Left ventricle myocardium inferior (tissue), 1 donor: ENCODE data around the gene CNOT10. TPM values are rescaled to one million over a fixed set of nuclear protein-coding genes. Genes with fewer than 3 reads are reported as not detected.
"Not testable (repeated sequence)": the region's sequence is repeated elsewhere in the genome, so short reads cannot be mapped to it uniquely, and the experiment has no call there.

Experiments
- DNase-seq: peaks from one replicate; pipeline ENCODE4 v3.0.0-alpha.2; 2020
- H3K27ac ChIP-seq: fragments of 200-600 bp; replicated peaks from 2 replicates; pipeline ENCODE4 v1.8.0; 2021
- H3K27me3 ChIP-seq: fragments of 200-600 bp; 2 replicates; pipeline ENCODE4 v1.8.0; 2021; ENCODE audit warnings: low read depth
- H3K36me3 ChIP-seq: fragments of 200-600 bp; 2 replicates; pipeline ENCODE4 v1.8.0; 2021
- H3K4me1 ChIP-seq: fragments of 200-600 bp; 2 replicates; pipeline ENCODE4 v1.8.0; 2021
- H3K4me3 ChIP-seq: fragments of 200-600 bp; 2 replicates; pipeline ENCODE4 v1.8.0; 2021; ENCODE audit warnings: mild to moderate bottlenecking, moderate library complexity
- H3K9me3 ChIP-seq: fragments of 200-600 bp; replicated peaks from 2 replicates; pipeline ENCODE4 v1.8.0; 2021
- intact Hi-C: fragments of 100-400 bp; cut with micrococcal nuclease; formaldehyde crosslinking; loops from one replicate; pipeline ENCODE4 v1.11.0; 2022
- total RNA-seq: library from RNA; stranded (reverse); fragmentation: NEBNext Ultra II Directional; extraction: Animal tissue kit (Norgen Biotek cat#: 25700); gene quantifications from one replicate; pipeline ENCODE4 v1.2.1, GENCODE V29; 2021
- TF ChIP-seq, protein P1 (sequence below): fragments of 200-600 bp; IDR thresholded peaks from 2 replicates; pipeline ENCODE4 v1.8.0; 2021; ENCODE audit warnings: antibody characterized with exemption, mild to moderate bottlenecking, borderline replicate concordance
- donor health status: DM: no; HTN: yes; CAD: no; lungs with severe emphysema.

CNOT10 gene
- total RNA-seq, 1 donor from 2014 or later: 14.6 TPM

DNA sequence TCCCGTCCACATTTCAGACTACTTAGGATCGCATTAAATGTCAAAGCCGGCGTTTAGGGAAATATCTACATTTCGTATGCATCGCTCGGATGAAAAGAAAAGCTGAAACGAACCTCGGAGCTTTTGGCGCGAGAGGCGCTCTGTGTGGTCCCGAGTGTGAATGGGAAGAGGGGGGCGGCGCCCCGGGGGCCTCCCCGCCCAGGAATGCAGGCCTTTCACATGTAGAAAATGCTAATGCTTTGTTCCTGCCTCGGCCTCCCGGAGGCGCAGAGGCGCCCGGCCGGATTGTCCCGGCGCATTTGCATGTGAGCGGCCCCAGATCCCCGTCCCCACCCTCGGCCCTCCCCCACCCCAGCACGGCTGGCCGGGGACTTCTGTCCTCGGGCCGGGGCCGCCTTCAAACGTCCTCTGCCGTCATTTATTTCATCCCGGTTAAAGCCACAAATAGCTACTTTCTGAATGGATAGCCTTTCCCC, 95.8 kb downstream of the CNOT10 start:
- TF ChIP-seq, protein P1, sequence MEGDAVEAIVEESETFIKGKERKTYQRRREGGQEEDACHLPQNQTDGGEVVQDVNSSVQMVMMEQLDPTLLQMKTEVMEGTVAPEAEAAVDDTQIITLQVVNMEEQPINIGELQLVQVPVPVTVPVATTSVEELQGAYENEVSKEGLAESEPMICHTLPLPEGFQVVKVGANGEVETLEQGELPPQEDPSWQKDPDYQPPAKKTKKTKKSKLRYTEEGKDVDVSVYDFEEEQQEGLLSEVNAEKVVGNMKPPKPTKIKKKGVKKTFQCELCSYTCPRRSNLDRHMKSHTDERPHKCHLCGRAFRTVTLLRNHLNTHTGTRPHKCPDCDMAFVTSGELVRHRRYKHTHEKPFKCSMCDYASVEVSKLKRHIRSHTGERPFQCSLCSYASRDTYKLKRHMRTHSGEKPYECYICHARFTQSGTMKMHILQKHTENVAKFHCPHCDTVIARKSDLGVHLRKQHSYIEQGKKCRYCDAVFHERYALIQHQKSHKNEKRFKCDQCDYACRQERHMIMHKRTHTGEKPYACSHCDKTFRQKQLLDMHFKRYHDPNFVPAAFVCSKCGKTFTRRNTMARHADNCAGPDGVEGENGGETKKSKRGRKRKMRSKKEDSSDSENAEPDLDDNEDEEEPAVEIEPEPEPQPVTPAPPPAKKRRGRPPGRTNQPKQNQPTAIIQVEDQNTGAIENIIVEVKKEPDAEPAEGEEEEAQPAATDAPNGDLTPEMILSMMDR: no peak
- Histone ChIP-seq H3K4me1 (peaks cover 15% of the 10 kb centered on the region), H3K36me3 (no peaks in the 10 kb centered on the region), H3K27me3 (no peaks in the 10 kb centered on the region), H3K9me3 (no peaks in the 10 kb centered on the region), H3K4me3 (peak overlapping the region; percentile 76), H3K27ac (peak overlapping the region; percentile 56)
- intact Hi-C loops: no loop called here
- DNase-seq: peak; percentile 39

DNA sequence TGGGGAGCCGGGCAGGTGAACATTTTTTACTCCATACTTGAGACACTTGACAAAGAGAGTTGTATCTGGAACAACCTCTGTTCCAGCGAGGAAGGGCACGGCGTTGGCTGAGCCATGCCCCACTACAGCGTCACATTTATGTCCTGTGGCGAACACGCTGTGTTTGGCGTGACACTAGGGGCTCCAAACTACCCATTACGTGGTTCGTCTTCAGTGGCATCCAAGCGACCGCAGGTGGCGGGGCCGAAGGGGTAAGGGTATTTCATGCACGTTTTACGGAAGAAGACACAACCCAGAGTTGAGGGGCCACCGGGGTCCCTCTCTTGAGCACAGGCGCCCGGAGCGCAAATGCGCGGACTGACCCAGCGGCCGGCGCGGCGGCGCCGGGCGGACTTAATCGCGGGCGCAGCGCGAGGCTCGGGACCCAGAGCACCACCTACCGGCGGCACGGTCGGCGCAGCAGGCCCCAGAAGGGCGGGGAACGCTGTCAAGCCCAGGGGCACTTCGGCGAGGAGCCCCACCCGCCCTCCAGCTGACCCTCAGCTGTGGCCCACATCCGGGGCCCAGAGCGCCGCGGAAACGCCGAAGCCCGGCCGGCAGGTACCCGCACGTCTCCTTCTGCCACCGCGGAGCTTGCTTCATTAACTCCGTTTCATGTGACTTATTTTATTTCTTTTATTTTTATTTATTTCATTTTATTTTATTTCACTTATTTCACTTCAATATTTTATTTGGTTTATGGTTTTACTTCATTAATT, 96.4 kb downstream of the CNOT10 start:
- Histone ChIP-seq H3K4me3 (peak overlapping the region; percentile 76), H3K27me3 (no peaks in the 10 kb centered on the region), H3K36me3 (no peaks in the 10 kb centered on the region), H3K27ac (peak overlapping the region; percentile 56), H3K4me1 (peaks cover 15% of the 10 kb centered on the region), H3K9me3 (no peaks in the 10 kb centered on the region)
- intact Hi-C loops: no loop called here
- TF ChIP-seq, protein P1: peak; percentile 93
- DNase-seq: peak; percentile 78

DNA sequence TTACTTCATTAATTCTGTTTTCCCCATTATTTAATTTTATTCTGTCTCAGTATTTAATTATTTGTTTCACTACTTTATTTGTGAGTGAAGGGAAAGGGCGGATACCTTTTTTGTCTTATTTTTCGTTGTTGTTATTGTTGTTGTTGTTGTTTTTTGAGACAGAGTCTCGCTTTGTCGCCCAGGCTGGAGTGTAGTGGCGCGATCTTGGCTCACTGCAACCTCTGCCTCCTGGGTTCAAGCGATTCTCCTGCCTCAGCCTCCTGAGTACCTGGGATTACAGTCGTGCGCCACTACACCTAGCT, 96.9 kb downstream of the CNOT10 start:
- H3K27ac ChIP-seq, H3K9me3 ChIP-seq, H3K36me3 ChIP-seq, intact Hi-C loops, H3K27me3 ChIP-seq, DNase-seq: not testable (repeated sequence)
- peaks cover 15% of the 10 kb centered on the region for H3K4me1 ChIP-seq
- peak overlapping the region; percentile 76 for H3K4me3 ChIP-seq

DNA sequence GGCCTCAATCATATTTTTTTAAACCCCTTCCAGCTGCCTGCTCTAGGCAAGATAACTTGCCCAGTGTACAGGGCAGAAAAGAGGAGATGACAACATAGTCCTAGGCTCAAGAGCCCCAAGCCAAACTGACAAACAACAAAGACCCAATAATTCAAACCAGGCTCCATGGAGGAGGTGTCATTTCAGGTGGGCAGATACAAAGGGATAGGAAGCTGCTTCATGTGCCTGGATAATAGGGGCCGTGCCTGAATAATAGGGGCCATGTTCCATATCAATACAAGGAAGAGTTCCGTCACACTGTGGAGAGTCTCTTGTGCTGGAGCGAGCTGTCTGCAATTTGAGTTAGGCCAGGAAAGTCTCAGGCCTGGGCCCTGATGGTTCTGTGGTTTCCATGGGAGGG, 97.4 kb downstream of the CNOT10 start:
- intact Hi-C loops: no loop called here

DNA sequence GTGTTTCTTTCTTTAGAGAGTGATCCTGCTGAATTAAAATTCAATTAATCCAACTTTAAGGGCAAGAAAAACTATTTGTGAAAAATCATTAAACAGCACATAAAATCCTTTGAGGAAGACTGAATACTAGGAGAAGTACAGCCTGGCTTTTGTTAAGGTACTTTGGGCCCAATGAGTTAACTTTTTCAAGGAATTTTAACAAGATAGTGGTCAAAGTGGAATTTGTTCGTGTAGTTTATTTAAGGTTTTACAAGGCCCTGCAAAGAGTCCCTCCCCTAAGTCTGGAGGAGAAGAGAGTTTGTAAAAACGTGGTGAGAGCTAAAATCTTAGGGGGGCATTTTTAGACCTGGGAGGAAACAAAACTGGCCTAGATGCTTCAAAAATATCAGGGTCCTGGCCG, 106.8 kb downstream of the CNOT10 start:
- Histone ChIP-seq H3K4me3 (no peak overlapping the region), H3K27ac (no peak overlapping the region), H3K27me3 (no peaks in the 10 kb centered on the region), H3K9me3 (no peaks in the 10 kb centered on the region), H3K4me1 (no peaks in the 10 kb centered on the region), H3K36me3 (no peaks in the 10 kb centered on the region)
- no peak for DNase-seq
- TF ChIP-seq, protein P1: no peak
- intact Hi-C loops: no loop called here

More for the DNA sequence above, 97.4 kb downstream of the CNOT10 start:
- H3K36me3 ChIP-seq: no peaks in the 10 kb centered on the region
- no peak overlapping the region for H3K27ac ChIP-seq
- TF ChIP-seq, protein P1: no peak
- peaks cover 15% of the 10 kb centered on the region for H3K4me1 ChIP-seq
- DNase-seq: no peak
- H3K27me3 ChIP-seq: no peaks in the 10 kb centered on the region
- H3K9me3 ChIP-seq: no peaks in the 10 kb centered on the region
- no peak overlapping the region for H3K4me3 ChIP-seq

DNA sequence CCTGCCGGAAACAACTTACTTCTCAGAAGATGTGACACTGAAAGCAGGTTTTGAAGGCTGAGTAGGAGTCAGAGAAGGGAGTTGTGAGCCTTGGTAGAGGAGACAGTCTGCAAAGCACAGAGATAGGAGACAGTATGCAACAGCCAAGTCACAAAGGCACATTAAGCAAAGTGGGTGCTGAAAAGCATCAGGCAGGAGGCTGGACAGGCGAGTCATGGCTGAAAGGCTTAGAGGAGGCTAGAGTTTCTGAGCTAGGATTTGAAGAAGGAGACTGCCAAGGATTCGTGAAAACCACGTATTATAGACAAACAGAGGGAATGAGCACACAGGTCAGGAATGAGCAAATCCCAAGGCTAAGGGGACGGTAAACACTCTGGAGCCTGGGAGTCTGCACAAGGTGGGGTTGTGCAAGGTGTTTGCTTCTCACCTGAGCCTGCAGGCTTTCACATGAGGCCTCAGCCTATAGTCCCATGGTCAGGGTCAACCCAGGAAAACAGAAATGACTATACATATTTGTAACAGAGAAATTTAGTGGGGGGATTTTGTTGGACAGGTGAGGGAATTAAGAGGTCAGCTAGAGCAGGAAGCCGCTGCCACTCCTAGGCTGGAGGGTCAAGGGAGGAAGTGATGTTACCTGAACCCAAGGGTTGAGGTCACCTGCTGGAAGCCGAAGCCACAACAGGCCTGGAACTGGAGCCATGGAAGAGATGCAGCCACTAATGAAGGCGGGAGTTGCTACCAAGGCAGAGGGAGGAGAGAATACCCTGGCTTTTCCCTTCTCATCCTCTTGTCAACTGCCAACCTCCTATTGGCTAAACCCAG, 109.7 kb downstream of the CNOT10 start:
- TF ChIP-seq, protein P1: no peak
- Histone ChIP-seq H3K27ac (no peak overlapping the region), H3K9me3 (no peaks in the 10 kb centered on the region), H3K36me3 (no peaks in the 10 kb centered on the region), H3K4me1 (no peaks in the 10 kb centered on the region), H3K4me3 (no peak overlapping the region), H3K27me3 (no peaks in the 10 kb centered on the region)
- no peak for DNase-seq
- intact Hi-C loops: no loop called here

DNA sequence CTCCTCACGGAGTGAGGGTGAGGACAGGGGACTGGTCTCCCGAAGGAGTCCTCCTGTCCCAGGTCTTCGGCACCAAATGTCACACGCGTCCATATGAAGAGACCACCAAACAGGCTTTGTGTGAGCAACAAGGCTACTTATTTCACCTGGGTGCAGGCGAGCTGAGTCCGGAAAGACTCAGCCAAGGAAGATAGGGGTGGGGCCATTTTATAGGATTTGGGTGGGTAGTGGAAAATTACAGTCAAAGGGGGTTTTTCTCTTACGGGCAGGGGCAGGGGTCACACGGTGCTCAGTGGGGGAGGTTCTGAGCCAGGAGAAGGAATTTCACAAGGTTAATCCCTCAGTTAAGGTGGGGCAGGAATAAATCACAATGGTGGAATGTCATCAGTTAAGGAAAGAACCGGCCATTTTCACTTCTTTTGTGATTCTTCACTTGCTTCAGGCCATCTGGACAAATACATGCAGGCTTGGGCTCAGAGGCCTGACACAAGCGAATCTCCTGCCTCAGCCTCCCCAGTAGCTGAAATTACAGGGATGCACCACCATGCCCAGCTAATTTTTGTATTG, 111.5 kb downstream of the CNOT10 start:
- H3K27me3 ChIP-seq, intact Hi-C loops, H3K9me3 ChIP-seq, H3K4me3 ChIP-seq, H3K27ac ChIP-seq, DNase-seq, H3K4me1 ChIP-seq, H3K36me3 ChIP-seq: not testable (repeated sequence)
